ENCODE results near the gene ZBTB46. TPM values are rescaled to one million over a fixed set of nuclear protein-coding genes. Genes with fewer than 3 reads are reported as not detected.

The ZBTB46 gene
- total RNA-seq, 4 donors from 2014 or later, result 11.5 to 20.4 (median 12.6) TPM

- H3K4me3 ChIP-seq, result no peak overlapping the region
- peaks cover 0 to 15% (median 0%) of the 10 kb centered on the region in 4 donors for H3K4me1 ChIP-seq
- no peak overlapping the region for H3K27ac ChIP-seq
- H3K36me3 ChIP-seq, result peaks cover 0 to 48% (median 0%) of the 10 kb centered on the region in 3 donors
- WGBS, 2 donors, result 91% methylated on average over 22 to 26 of the region's 26 CpGs
- no peak for TF ChIP-seq CTCF (IDR thresholded peaks at IDR 0.05)
- H3K9me3 ChIP-seq, result no peaks in the 10 kb centered on the region
- H3K27me3 ChIP-seq, result no peaks in the 10 kb centered on the region
- DNase-seq (ENCODE audit: low spot score in 2 of 2), result no peak
These were observed 62.2 kb downstream of the ZBTB46 start for GRCh38 chr20:63768591-63769515.

GRCh38 chr20:63767886-63768285 is 63.2 kb downstream of the ZBTB46 start:
- H3K9me3 ChIP-seq, result no peaks in the 10 kb centered on the region
- no peak overlapping the region for H3K4me3 ChIP-seq
- no peaks in the 10 kb centered on the region for H3K27me3 ChIP-seq
- no peak for DNase-seq (ENCODE audit: low spot score in 2 of 2)
- H3K27ac ChIP-seq, result no peak overlapping the region
- peaks cover 0 to 54% (median 0%) of the 10 kb centered on the region in 3 donors for H3K36me3 ChIP-seq
- peaks cover 0 to 6% (median 0%) of the 10 kb centered on the region in 4 donors for H3K4me1 ChIP-seq
- 92 to 93% methylated on average over 7 of the region's 7 CpGs for WGBS, 2 donors
- TF ChIP-seq POLR2A (IDR thresholded peaks at IDR 0.05) (no peak), EP300 (IDR thresholded peaks at IDR 0.05) (no peak), CTCF (IDR thresholded peaks at IDR 0.05) (no peak)

GRCh38 chr20:63767456-63767855 is 63.6 kb downstream of the ZBTB46 start:
- 84 to 90% methylated on average over 11 to 18 of the region's 18 CpGs for WGBS, 2 donors
- no peak for DNase-seq (ENCODE audit: low spot score in 2 of 2)
- Histone ChIP-seq H3K36me3 (peaks cover 0 to 56% (median 0%) of the 10 kb centered on the region in 3 donors), H3K27me3 (no peaks in the 10 kb centered on the region), H3K9me3 (no peaks in the 10 kb centered on the region), H3K27ac (no peak overlapping the region), H3K4me1 (peaks cover 0 to 2% (median 0%) of the 10 kb centered on the region in 4 donors), H3K4me3 (no peak overlapping the region)
- no peak for TF ChIP-seq EP300 (IDR thresholded peaks at IDR 0.05)

GRCh38 chr20:63766695-63767426 is 64.2 kb downstream of the ZBTB46 start:
- no peak overlapping the region for H3K27ac ChIP-seq
- DNase-seq (ENCODE audit: low spot score in 2 of 2), result no peak
- WGBS, 2 donors, result 91 to 95% methylated on average over 38 of the region's 38 CpGs
- H3K4me1 ChIP-seq, result no peaks in the 10 kb centered on the region
- no peaks in the 10 kb centered on the region for H3K27me3 ChIP-seq
- H3K36me3 ChIP-seq, result peaks cover 0 to 56% (median 0%) of the 10 kb centered on the region in 3 donors
- no peak for TF ChIP-seq CTCF (IDR thresholded peaks at IDR 0.05)
- no peak for TF ChIP-seq EP300 (IDR thresholded peaks at IDR 0.05)
- no peak for TF ChIP-seq POLR2A (IDR thresholded peaks at IDR 0.05)
- H3K4me3 ChIP-seq, result no peak overlapping the region
- H3K9me3 ChIP-seq, result no peaks in the 10 kb centered on the region

- no peak for DNase-seq (ENCODE audit: low spot score in 2 of 2)
- no peaks in the 10 kb centered on the region for H3K9me3 ChIP-seq
- no peak overlapping the region for H3K4me3 ChIP-seq
- H3K36me3 ChIP-seq, result peaks cover 0 to 49% (median 0%) of the 10 kb centered on the region in 3 donors
- H3K27ac ChIP-seq, result no peak overlapping the region
- H3K4me1 ChIP-seq, result no peaks in the 10 kb centered on the region
- TF ChIP-seq CTCF (IDR thresholded peaks at IDR 0.05), result no peak
- no peak for TF ChIP-seq POLR2A (IDR thresholded peaks at IDR 0.05)
- no peak for TF ChIP-seq EP300 (IDR thresholded peaks at IDR 0.05)
- 91 to 92% methylated on average over 7 of the region's 7 CpGs for WGBS, 2 donors
- H3K27me3 ChIP-seq, result no peaks in the 10 kb centered on the region
These were observed 65.2 kb downstream of the ZBTB46 start for GRCh38 chr20:63765902-63766301.

All from tibial nerve (tissue), 4 donors.